NOMO-1 treated with DMSO at 0.1 percent for 48 hours (cell line): ENCODE results near the gene PTCH1.

Source experiments
- DNase-seq: peaks from one replicate; lab custom pipeline; 2025; ENCODE audit not compliant: unreplicated experiment; lab: John Stamatoyannopoulos, UW

The PTCH1 gene

DNA sequence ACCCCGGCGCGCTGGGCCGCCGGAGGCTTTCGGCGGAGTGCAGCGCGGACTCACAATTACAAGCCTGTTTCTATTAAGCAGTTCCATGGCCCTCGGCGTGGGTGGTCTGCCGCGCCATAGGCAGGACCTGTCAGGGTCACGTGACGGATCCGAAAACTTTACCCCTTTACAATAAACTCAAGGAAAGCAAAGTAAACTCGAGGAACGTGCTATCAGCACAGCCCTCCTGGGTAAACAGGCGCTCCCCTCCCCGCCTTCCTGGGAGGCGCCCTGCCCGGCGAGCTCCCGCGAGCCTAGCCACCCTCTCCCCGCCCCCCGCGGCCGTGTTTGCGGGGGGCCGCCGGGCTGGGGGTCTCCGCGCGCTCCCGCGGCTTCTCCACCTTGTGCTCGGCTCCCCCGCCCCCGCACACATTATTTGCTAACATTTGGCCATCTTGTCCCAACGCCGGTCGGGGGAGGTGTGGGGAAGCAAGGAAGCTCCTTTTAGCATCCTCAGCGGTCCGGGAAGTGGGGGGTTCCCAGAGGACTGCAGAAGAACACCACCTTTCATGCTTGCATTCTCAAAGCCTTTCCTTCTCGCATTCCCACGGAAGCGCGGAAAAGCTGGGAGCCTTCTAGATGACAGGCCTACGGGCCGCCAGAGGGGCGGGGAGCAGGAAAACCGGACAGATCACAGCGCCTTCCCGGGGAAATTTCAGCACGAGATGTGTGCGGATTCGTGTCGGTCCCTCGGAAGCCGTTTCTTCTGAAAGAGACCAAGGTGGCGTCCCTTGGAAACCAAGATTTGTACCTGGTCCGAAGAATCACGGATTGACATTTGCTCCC lies at the start of gene PTCH1:
Gene PTCH1, minus strand, starts transcription at position 238 of the 825 bp plus-strand sequence.
- no peak for DNase-seq

DNA sequence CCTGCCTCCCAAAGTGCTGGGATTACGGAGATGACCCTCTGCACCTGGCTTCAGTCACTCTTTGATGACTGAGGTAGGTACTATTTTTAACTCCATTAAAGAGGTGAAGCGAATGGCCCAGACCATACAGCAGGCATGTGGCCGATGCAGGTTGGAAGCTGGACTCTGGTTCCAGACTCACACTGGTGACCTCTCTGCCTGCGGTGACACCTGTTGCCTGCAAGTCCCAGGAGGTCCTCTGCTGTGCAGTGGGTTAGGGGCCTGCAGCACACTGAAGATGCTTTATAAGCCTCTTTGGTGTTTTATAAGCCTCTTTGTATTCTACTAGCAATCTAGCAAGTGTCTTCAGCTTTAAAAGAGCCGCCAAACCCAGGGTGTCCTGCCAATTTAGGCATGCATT lies 49.2 kb upstream of the PTCH1 start:
- no peak for DNase-seq

DNA sequence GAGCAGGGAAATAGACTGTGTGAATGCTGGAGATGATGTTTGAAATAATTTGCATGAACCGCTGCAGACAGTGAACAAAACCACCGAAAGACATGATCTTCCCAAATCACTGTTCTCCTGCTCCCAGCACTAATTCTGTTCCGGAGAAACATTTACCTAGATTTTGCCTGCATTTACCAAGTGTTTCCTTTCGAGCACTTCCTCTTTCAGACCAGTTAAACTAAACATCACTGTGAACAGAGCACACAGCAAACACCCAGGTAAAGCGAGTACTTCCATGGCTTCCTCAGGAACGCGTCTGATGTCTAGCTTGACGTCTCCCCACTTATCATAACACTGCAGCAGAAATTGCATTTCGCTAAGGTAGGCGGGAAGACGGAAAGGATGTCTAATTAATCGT lies 45.1 kb upstream of the PTCH1 start:
- no peak for DNase-seq

DNA sequence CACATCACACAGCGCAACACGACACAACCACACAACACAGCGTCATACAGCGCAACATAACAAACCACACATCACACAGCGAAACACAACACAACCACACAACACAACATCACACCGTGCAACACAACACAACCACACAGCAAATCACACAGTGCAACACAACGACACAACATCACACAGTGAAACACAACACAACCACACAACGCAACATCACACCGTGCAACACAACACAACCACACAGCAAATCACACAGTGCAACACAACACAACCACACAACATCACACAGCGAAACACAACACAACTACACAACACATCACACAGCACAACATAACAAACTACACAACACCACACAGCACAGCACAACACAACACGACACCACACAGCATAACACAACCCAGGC lies 40.4 kb upstream of the PTCH1 start:
- DNase-seq: no peak

DNA sequence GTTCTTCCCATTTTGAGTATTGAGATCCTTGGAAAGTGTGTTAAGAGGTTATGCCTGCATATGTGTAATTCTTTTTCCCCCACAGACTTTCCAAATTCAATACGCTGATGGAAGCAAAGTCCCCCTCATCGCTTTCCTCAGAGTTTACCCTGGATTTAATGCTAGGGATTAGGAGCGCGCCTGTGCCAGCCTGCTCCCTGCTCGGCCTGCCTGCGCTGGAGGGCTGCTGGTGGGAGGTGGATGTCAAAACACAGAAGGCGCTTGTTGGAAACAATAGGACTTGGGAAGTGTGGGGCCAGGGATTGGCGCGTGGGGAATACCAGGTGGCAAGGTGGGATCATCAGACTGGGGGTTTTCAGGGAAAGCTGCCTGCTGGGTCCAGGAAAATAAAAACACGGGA lies 39.8 kb upstream of the PTCH1 start:
- no peak for DNase-seq

DNA sequence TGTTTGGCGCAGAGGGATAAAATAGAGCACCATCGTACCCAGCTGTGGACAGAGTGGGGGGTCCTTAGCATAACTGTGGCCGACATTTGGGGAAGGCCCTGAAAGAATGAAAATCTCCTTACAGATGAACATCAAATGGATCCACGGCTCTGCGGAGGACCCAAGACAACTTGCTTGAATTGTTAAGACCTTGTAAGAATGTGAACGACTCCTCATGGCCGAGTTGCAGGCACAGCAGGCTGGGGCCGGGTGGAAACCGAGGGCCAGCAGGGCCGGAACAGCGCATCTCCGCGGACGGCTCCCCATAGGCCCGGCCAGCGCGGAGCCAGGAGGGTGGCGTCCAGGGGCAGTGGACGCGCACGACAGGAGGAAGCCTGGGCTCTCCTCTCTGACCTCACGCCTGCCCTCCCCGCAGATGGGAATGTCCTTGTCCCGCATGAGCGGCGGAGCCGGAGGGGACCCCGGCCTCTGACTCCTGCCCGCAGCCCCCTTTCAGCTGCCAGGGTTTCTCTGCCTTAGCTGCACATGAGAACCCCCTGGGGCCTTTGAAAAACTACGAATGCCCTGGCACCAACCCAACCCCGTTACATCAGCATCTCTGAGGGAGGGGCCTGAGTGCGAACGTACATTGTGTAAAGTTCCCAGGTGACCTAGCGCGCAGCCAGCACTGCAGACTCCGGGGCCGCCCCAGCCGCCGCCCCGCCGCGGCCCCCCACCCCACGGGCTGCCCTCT lies 36.2 kb upstream of the PTCH1 start:
- DNase-seq: no peak

DNA sequence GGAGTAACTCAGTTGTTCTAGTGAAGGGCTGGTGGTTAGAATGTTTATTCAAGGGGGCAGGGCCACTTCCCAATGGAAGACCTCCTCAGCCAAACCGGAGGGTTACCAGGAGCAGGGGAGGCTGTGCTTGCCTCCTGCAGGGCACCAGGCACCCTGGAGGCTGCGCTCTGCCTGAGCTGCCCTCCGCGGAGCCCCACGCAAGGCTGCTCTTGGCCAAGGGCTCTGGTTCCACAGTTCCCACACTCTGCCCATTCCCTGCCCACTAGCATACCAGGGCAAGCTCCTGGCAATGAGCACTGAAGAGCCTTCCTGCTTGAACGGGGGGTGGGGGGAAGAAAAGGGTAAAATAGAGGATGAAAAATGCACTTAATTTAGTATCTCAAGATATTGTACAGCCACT lies 35.5 kb upstream of the PTCH1 start:
- no peak for DNase-seq

DNA sequence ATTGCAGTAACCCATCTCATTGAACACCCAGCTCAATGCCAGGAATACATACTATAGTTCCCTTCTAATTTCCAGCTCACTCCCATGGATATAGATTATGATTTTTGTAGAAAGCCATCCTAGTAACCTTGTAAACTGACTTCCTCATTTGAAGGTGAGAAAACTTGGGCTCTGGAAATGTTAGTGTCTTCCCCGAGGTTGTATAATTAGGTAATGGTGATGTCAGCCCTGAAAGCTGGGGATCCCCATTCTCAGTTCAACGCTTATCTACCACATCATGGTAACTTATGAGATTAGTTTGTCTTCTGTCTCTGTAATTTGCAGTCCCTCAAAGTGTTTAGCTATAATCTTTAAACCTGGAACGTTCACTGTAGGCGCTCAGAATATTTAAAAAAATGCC lies 34.6 kb upstream of the PTCH1 start:
- no peak for DNase-seq

DNA sequence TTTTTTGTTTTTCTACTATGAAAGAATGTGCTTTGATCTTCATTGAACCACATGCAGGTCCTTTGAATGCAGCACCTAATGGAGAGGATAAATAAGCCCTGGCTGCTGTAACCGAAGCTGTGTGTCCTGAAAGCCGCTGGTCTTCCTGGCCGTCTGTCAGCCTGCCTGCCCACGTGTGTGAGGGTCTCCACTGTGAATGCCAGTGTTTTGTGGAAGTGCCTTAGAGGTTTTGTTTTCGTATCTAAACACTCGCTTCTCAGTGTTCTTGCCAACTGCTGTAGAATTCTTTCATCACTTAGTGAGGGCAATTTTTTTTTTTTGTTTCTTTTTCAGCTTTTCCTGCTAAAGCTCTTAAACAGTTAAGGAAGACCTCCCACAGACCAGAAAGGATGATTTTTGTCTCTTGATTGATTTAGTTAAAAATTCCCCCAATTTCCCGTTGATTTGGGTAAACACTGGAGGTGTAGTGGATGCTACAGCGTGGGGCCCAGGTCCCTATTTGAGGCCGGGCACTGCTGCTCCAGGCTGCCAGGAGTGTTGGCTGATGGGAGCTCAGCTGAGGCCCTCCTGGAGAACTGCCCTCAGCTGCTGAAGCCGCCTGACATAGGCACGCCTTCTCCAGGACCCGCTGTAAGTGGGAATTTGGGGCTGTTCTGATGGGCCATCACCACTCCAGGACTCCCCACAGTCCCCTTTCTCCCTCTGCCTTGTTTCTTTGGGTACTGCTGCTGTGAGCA lies 29.2 kb upstream of the PTCH1 start:
- DNase-seq: no peak

DNA sequence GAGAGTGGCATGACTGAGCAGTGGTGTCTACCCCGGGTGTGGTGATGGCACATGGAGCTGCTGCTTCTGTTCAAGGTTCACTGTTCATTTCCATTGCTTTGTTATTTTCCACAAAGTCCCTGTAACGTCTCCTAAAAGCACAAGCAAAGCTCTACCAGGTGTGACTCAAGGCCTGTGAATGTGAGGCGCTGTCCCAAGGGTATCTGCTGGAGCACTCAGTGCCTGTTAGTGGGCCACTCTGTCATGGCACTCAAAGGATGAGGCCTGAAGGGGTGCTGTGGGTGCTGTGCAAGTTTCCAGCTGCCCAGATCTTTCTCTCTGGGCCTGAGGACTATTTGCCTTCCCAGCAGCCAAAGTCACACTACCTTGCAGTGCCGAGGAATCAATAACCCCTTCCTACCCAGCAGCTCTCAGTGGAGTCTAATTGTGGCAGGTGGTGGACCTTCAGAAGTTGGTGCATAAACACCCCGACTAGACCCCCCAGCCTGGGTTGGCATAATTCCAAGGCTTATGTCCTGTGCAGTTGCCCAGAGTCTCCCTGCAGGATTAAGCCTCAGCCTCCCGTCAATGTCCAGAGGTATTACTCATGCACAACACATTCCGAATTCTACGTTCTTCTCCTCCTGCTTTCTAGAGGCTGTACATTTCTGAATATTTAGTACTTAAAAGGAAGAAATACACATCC lies 17.4 kb upstream of the PTCH1 start:
- DNase-seq: no peak

DNA sequence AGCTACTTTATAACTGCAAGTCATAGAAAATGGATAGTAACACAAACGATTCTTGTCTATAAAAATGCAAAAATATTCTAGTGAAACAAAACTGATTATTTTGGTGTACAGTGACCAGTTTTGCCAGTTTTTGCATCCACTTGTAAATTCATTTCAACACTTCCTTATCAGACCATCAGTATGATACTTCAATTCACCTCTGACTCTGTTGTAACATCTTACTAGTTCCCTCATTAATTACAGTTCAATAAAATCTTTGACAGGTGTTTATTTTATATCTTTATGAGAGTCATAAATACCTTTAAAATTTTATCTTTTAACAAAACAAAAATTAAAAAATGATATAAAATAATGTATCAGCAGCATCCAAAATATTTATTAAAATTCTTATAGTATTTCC lies 13.1 kb upstream of the PTCH1 start:
- DNase-seq: no peak

DNA sequence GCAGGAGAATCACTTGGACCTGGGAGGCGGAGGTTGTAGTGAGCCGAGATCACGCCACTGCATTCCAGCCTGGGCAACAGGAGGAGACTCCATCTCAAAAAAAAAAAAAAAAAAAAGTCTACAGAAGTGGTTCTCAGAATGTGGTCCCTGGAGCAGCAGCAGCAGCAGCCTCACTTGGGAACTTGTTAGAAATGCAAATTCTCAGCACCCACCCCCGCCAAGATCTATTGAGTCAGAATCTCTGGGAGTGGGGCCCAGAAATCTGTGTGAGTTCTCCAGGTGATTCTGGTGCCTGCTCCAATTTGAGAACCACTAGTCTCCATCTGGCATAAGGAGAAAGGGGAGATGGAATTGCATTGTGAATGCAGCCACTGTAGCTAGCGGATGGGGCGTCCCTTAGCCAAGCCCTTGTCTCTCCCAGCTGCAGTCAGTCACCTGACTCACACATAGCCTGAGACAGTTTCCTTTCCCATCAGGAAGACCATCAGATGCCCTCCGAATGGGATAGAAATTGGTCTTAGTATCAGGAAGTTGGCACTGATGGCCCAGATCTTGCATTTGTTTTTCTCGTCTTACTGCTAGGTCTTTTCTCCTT lies 12.2 kb upstream of the PTCH1 start:
- no peak for DNase-seq

DNA sequence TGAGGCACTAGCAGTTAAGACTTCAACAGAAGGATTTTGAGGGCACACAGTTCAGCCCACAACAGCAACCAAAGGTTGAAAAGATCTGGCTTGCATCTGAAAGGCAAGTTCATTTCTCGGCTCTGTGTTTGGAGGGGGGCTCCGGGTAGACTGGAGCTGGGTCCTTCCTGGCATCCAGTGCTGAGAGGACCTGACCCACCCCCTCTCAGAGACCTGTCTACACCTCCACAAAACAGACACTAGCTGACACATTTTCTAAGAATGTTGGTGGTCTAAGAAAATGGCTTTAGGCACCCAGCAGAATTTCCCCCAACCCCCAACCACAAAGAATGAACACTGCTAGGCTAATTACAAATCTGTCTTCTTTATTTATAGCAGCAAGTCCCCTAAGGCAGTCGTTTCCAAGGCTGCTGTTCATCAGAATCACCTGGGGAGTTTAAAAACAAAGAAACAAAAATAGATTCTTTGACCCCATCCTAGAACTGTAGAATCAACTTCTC lies 6.2 kb upstream of the PTCH1 start:
- DNase-seq: no peak

DNA sequence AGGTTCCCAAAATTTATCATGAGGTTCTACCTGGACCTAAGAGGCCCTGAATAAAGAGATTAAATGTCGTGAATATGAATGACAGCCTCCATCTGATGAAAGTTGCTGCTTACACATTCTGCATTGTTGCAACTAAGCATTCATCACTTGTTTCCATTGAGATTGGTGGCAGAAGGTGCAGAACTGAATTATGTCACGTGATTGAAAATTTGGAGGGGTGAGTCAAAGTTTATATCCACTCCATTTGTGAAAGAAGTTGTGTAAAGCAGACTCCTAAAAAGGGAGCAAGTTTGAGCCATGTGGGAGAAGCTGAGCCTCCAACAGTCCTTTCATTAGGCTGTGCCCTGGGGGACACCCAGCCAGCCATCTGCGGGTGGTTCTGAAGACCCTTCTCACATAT lies 4.9 kb upstream of the PTCH1 start:
- no peak for DNase-seq

DNA sequence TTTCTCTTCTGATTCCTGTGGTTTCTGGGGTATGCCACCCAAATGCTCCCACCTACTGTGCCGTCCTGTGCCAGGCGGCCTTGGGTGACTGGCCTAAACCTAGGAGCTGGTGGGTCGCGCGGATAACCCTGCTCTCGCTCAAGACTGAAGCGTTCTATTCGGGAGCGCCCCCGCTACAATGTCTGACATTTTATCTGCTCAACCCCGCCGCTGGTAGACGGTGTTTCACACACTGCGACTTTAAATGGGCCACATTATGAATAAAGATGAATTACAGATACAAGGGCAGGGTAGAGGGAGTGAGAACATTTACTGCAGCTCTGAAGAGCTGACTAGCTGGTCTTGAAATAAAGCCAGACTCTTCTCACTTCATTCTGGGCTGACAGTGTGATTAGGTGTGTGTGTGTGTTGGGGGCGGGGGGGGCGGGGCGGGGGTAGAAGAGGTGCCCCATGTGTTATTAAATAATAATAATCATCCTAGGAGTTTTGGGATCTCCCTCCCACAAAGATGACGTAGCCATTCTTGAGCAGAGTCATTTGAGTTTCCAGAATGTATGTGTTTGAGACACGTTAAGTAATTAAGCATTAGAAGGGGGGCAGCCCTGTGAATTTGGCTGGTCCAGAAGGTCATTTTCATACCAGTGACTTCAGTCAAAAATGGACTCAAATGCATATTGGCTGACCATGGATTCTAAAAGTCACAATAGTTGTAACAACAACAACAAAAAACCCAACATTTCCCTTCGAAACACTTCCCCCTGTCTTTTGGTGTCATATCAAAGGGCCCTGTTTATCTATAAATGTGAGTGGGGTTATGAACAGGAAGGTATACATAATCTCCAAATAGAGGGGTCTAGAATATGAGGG lies 1.0 kb upstream of the PTCH1 start:
- no peak for DNase-seq

DNA sequence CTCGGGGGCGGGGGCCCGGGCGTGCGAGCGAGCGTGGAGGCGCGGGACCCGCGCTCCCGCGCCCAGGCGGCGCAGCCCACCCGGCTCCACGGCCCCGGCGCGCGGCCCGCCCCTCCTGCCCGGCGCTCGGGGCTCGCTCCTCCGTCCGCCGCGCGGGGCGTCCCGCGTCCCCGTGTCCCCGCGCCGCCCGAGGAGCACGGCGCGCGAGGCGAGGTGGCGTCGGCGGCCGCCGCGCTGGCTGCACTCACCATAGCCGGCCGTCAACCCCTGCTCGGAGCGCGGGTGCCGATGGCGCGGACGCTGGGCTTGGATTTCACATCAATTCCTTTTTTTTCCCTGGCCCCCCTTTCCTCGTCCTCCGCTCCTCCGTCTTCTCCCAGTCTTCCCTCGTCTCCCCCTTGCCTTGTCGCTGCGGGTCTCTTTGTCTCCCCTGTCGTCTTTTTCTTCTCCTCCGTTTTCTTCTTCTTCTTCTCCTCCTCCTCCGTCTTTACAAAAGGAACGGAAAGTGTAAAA lies 494 bp downstream of the PTCH1 start:
- DNase-seq: no peak

DNA sequence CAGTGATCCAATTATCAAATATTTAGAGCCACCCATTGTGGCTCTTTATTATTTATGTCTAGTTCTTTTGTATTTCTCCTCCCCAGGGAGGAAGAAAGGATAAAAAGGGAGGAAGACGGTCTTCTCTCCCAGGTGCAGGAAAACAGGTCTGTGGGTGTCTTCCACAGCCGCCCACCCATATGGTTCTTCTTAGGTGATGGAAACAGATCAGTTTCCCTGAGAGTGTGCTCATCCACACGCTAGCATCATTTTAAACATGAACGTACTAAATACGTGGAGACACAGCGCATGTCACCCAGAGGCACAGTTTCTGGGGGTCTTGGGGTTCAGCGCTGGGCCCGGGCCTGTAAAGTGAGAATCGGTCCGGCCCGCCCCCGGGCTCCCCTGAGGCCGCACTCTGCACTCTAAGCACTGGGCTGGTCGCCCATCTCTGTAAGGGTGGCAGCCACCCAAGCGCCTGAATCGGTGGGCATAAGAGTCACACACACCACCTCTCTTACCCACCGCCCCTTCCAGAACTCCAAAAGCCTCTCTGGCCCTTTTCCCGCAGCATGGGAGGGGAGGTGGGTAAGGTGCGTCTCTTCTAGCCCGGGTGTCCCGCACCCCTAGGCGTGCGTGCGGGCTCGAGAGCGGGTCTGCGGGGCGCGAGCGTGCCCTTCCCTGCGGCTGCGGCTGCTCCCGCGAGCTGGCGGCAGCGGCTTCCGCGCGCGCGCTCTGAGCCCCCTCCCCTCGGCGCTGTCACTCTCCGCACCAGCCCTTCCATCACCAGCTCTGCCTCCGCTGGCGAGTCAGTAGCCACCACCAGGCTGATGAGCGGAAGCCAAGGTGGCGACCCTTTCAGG lies 1.3 kb downstream of the PTCH1 start:
- no peak for DNase-seq

DNA sequence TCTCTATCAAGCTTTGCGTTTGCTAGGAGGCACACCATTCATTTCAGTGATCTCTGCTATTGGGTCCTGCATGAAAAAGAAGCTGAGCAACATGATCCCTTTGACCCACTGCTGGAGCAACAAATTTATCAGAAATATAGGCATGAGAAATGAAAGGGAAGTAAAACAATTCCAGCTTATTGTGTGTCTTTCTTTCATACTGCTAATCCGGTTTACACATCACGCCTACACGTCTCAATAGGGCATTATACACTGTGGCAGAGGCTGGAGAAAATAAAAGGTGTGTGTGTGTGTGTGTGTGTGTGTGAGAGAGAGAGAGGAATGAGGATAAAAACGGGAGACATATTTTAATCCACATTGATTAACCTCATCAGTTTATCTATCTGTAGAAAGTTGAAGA lies 2.4 kb downstream of the PTCH1 start:
- no peak for DNase-seq

DNA sequence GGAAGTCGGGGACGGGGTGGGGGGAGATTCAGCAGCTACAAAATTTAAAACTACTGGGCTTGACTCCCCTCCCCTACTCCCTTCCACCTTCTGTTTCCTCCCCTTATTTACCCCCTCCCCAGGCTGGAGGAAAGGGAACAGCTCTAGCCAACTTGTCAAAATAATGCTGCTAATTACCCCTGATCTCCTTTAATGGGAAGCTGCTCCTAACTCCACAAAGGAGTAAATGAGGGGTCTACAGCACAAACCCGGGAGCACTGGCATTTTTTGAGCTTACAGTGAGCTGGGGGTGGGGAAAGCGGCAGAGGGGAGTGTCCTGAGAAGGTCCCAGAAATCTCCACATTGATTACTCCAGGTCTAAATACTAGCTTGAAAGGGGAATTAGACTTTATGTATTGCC lies 3.1 kb downstream of the PTCH1 start:
- DNase-seq: no peak
